ENCODE results near the gene TMEM98. TPM values are rescaled to one million over a fixed set of nuclear protein-coding genes. Genes with fewer than 3 reads are reported as not detected.

TMEM98 gene
- total and polyA plus RNA-seq, 2 of the 8 experiments (the other 6 are each of a cell fraction or from before 2014, with no cell fraction given) = 86.1 to 232 TPM

GRCh38 chr17:32907583-32907982, 20.4 kb upstream of the TMEM98 start:
- H3K14ac ChIP-seq (ENCODE audit: insufficient read length) = no peak overlapping the region
- H2AFZ ChIP-seq (ENCODE audit: low read length) = no peak overlapping the region
- no peaks in the 10 kb centered on the region for H3K79me2 ChIP-seq (ENCODE audit: control insufficient read depth in 1 of 2, insufficient read depth in 2 of 2, low read length in 2 of 2)
- no peak overlapping the region for H2AK5ac ChIP-seq (ENCODE audit: low read depth, low read length)
- no peaks in the 10 kb centered on the region for H3K79me1 ChIP-seq (ENCODE audit: low read depth, low read length)
- H2BK20ac ChIP-seq (ENCODE audit: low read length) = no peak overlapping the region
- H3K9me3 ChIP-seq (ENCODE audit: insufficient read depth in 2 of 2, low read depth in 1 of 2, low read length in 1 of 2) = no peaks in the 10 kb centered on the region
- no peak overlapping the region for H2BK12ac ChIP-seq (ENCODE audit: low read depth, low read length)
- H3K9ac ChIP-seq (replicated peaks in 1 of 4; ENCODE audit: extremely low read depth in 1 of 4, low read depth in 3 of 4, low read length in 3 of 4) = no peak overlapping the region
- no peaks in the 10 kb centered on the region for H4K20me1 ChIP-seq (replicated peaks in 1 of 2; ENCODE audit: control insufficient read depth in 1 of 2, insufficient read depth in 2 of 2, low read length in 2 of 2)
- DNase-seq (ENCODE audit: low read depth in 1 of 2, low spot score in 2 of 2) (no peak), FAIRE-seq (no peak)
- no peak overlapping the region for H4K91ac ChIP-seq (replicated peaks; ENCODE audit: insufficient read length, low read length)
- peaks cover 2% of the 10 kb centered on the region; the same call in 1 of the 2 replicates for H3K23me2 ChIP-seq (ENCODE audit: low read depth, low read length)
- no peak overlapping the region for H3K56ac ChIP-seq (replicated peaks; ENCODE audit: insufficient read length, low read depth, low read length)
- H2BK15ac ChIP-seq (ENCODE audit: low read length) = no peak overlapping the region
- H3K4ac ChIP-seq (replicated peaks; ENCODE audit: insufficient read length, low read depth, low read length) = no peak overlapping the region
- no peak overlapping the region for H3K18ac ChIP-seq (ENCODE audit: extremely low read depth, low read length)
- no peak overlapping the region for H4K8ac ChIP-seq (ENCODE audit: extremely low read depth, insufficient read depth, low read length)
- no peak overlapping the region for H3K27ac ChIP-seq (ENCODE audit: low read depth, low read length)
- H3K4me2 ChIP-seq (ENCODE audit: insufficient read depth in 1 of 2, low read depth in 2 of 2, low read length in 2 of 2) = no peak overlapping the region
- H4K5ac ChIP-seq (ENCODE audit: insufficient read length, low read depth, low read length) = no peak overlapping the region
- H3K23ac ChIP-seq (ENCODE audit: insufficient read length) = no peak overlapping the region
- TF ChIP-seq TAF7 (optimal IDR thresholded peaks at IDR 0.05; ENCODE audit: borderline replicate concordance, low read depth, low read length) = no peak
- no peak for TF ChIP-seq RFX5 (IDR thresholded peaks at IDR 0.05; ENCODE audit: borderline replicate concordance, low read depth, low read length)
- TF ChIP-seq BACH1 (IDR thresholded peaks at IDR 0.05; ENCODE audit: low read length) = no peak
- TF ChIP-seq RNF2 (IDR thresholded peaks at IDR 0.05; ENCODE audit: borderline replicate concordance, low read depth, low read length, missing control alignments, poor library complexity, severe bottlenecking) = no peak
- TF ChIP-seq CREB1 (IDR thresholded peaks at IDR 0.05) = no peak
- TF ChIP-seq ASH2L (IDR thresholded peaks at IDR 0.05; ENCODE audit: low read length) = no peak
- TF ChIP-seq GABPA (IDR thresholded peaks at IDR 0.05; ENCODE audit: borderline replicate concordance, insufficient read depth, low read length) = no peak
- TF ChIP-seq CHD2 (IDR thresholded peaks at IDR 0.05; ENCODE audit: low read length) = no peak
- TF ChIP-seq NANOG (IDR thresholded peaks at IDR 0.05; ENCODE audit: insufficient read depth, low read depth, low read length, poor library complexity, severe bottlenecking) = no peak
- no peak for TF ChIP-seq E2F6 (IDR thresholded peaks at IDR 0.05)
- no peak for TF ChIP-seq SIX5 (IDR thresholded peaks at IDR 0.05; ENCODE audit: low read depth, low read length)
- TF ChIP-seq SRF (IDR thresholded peaks at IDR 0.05; ENCODE audit: low read depth, low read length) = no peak
- TF ChIP-seq BCL11A (IDR thresholded peaks at IDR 0.05; ENCODE audit: low read depth in 2 of 2, low read length in 2 of 2) = no peak
- no peak for TF ChIP-seq TBP (IDR thresholded peaks at IDR 0.05; ENCODE audit: low read depth, low read length)
- TF ChIP-seq TEAD4 (IDR thresholded peaks at IDR 0.05; ENCODE audit: low read depth, low read length) = no peak
- no peak overlapping the region for H2BK120ac ChIP-seq (replicated peaks; ENCODE audit: low read depth, low read length)
- no peaks in the 10 kb centered on the region for H3K36me3 ChIP-seq (ENCODE audit: control insufficient read depth in 2 of 4, insufficient read depth in 4 of 4, low read length in 3 of 4)
- ChIA-PET CTCF (ENCODE audit: partially characterized antibody) (interaction anchor here (0.7 to 5.1 kb wide), 8 partner anchors 11 to 159 kb away, joined by 3 to 26 read pairs (median 4); partner anchors contain the start of gene MYO1D), POLR2A (ENCODE audit: partially characterized antibody) (no interaction called here)
- no peaks in the 10 kb centered on the region for H3K27me3 ChIP-seq (replicated peaks in 1 of 4; ENCODE audit: control insufficient read depth in 3 of 4, extremely low read depth in 1 of 4, insufficient read depth in 3 of 4, low read length in 3 of 4)
- H3K4me3 ChIP-seq (ENCODE audit: extremely low read depth in 1 of 4, insufficient read depth in 2 of 4, low read depth in 3 of 4, low read length in 4 of 4) = no peak overlapping the region
- no peak overlapping the region for H2BK5ac ChIP-seq (ENCODE audit: low read depth, low read length)
- 95% methylated on average over 4 of the region's 6 CpGs; no CpG with 5 or more reads in 1 of the 2 experiments for WGBS, 2 experiments (ENCODE audit: extremely low coverage in 1 of 2, insufficient coverage in 1 of 2, insufficient read length in 1 of 2, insufficient replicate concordance in 2 of 2, low coverage in 1 of 2, low lambda C conversion rate in 2 of 2, missing lambda C conversion rate in 1 of 2)
- H3K4me1 ChIP-seq (replicated peaks in 1 of 4; ENCODE audit: control insufficient read depth in 3 of 4, insufficient read depth in 4 of 4, low read length in 3 of 4) = peaks cover 0 to 3% (median 1%) of the 10 kb centered on the region in 4 experiments; a peak in 2 of 7 replicates
